ENCODE measurements around the gene NRXN3. TPM values are rescaled to one million over a fixed set of nuclear protein-coding genes. Genes with fewer than 3 reads are reported as not detected.

Gene NRXN3
- total RNA-seq, 4 donors from 2014 or later = 0.19 to 1.4 (median 0.40) TPM

GRCh38 chr14:79841433-79841832 is 1671.3 kb downstream of the NRXN3 start:
- no peak for TF ChIP-seq CTCF (IDR thresholded peaks at IDR 0.05)
- DNase-seq (ENCODE audit: low spot score) (no peak), ATAC-seq (ENCODE audit: low FRiP score) (no peak)

GRCh38 chr14:79842270-79842669 is 1672.1 kb downstream of the NRXN3 start:
- ATAC-seq (ENCODE audit: low FRiP score) (no peak), DNase-seq (ENCODE audit: low spot score) (no peak)
- no peak for TF ChIP-seq CTCF (IDR thresholded peaks at IDR 0.05)

- ATAC-seq (ENCODE audit: low FRiP score) (no peak), DNase-seq (ENCODE audit: low spot score) (no peak)
- no peak for TF ChIP-seq CTCF (IDR thresholded peaks at IDR 0.05)
Measured at GRCh38 chr14:79852950-79853744, 1683.0 kb downstream of the NRXN3 start.

GRCh38 chr14:79855789-79856188 is 1685.6 kb downstream of the NRXN3 start:
- DNase-seq (ENCODE audit: low spot score) (no peak), ATAC-seq (ENCODE audit: low FRiP score) (no peak)
- TF ChIP-seq CTCF (IDR thresholded peaks at IDR 0.05) = no peak

GRCh38 chr14:79856381-79856780 is 1686.2 kb downstream of the NRXN3 start:
- ATAC-seq (ENCODE audit: low FRiP score) (no peak), DNase-seq (ENCODE audit: low spot score) (no peak)
- no peak for TF ChIP-seq CTCF (IDR thresholded peaks at IDR 0.05)

- no peak for ATAC-seq (ENCODE audit: low FRiP score)
- TF ChIP-seq CTCF (IDR thresholded peaks at IDR 0.05) = no peak
- DNase-seq (ENCODE audit: low spot score) = no peak
Measured at GRCh38 chr14:79861111-79861510, 1690.9 kb downstream of the NRXN3 start.

GRCh38 chr14:79862045-79862444 is 1691.9 kb downstream of the NRXN3 start:
- TF ChIP-seq CTCF (IDR thresholded peaks at IDR 0.05) = no peak
- DNase-seq (ENCODE audit: low spot score) (no peak), ATAC-seq (ENCODE audit: low FRiP score) (no peak)

Data from omental fat pad (tissue), 4 donors.